ENCODE measurements around the gene ETNK1.
"Not testable (repeated sequence)": the region's sequence is repeated elsewhere in the genome, so short reads cannot be mapped to it uniquely, and the experiment has no call there.

ETNK1 gene

GRCh38 chr12:22692467-22692866 is 67.5 kb downstream of the ETNK1 start:
- DNase-seq = not testable (repeated sequence)

DNA sequence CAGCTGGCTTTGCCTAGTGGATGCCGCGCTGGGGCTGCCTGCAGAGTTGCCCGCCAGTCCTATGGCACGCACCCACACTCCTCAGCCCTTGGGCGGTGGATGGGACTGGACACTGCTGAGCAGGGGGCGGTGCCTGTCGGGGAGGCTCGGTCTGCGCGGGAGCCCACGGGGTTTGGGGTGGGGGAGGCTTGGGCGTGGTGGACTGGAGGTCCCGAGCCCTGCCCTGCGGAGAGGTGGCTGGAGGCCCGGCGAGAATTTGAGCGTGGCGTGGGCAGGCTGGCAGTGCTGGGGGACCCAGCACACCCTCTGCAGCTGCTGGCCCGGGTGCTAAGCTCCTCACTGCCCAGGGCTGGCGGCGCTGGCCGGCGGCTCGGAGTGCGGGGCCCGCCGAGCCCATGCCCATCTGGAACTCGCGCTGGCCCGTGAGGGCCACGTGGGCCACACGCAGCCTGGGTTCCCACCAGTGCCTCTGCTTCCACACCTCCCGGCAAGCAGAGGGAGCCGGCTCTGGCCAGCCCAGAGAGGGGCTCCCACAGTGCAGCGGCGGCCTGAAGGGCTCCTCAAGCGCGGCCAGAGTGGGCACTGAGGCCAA is 68.1 kb downstream of the ETNK1 start:
- DNase-seq = no peak

- no peak for DNase-seq
These were observed 73.6 kb downstream of the ETNK1 start for GRCh38 chr12:22698576-22698975.

DNA sequence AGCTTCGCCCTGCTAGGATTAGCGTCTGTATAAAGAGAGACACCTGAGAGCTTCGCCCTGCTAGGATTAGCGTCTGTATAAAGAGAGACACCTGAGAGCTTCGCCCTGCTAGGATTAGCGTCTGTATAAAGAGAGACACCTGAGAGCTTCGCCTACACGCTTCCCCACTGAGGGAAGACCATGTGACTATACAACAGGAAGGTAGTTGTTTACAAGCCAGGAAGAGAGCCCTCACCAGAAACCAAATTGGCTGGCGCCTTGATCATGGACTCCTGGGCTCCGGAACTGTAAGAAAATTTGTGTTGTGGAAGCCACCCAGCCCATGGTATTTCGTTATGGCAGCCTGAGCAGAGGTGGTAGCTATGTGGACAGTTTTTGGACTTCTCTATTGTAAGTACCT is 74.7 kb downstream of the ETNK1 start:
- DNase-seq = not testable (repeated sequence)

DNA sequence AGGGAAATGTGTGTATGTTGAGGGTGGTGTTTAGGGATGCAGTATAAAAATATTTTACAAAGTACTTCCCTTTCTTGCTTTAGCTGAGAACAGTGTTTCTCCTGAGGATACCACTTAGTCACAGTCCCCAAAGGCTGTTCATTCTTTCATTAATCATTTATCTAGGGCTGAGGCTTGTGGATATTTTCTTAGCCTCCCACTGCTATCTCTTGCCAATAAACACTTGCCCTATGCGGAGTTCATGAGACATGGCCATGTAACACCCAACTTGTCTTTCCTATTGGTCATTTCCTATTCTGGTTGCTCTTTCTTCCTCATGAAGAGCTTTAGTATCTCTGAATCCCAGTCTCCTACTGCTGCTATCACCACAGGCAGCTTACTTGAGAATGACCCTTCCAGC is 75.1 kb downstream of the ETNK1 start:
- DNase-seq = peak; percentile 8

DNA sequence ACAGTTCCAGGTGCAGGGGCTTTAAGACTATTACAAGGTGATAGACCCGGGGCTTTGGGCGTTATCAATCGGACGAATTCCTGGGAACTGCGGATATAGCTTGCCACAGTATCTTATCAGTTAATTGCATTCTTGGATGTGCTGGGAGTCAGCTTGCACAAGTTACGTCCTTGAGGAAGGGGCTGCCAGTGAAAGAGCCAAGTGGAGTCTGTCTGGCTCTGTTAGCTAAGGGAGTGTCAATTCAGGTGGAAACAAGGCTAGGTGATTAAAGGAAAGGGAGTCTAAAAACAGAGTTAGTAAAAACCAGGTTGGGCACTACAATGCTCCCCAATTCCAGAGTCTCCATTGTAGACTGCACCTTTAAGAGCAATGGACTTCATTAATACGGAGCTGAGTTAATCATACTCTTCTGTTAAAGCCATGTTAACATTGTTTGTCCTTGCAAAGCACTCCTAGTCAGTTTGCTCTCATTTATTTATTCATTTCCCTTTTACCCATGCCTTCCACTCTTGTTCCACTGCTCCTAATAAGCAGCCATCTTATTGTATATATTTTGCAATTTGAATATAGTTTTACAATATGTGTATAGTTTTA is 76.3 kb downstream of the ETNK1 start:
- DNase-seq = not testable (repeated sequence)

DNA sequence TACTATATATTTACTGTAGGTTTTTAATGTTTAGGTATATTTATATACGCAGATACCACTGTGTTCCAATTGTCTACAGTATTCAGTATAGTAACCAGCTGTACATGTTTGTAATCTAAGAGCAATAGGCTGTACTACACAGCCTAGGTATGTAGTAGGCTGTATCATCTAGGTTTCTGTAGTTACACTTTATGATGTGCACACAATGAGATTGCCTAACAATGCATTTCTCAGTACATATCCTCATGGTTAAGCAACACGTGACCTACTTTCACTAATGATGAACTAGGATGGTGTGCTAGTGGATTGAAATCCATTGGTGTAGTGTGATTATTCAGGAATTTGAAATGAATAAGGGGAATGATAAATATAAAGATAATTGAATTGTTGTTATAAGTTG is 77.7 kb downstream of the ETNK1 start:
- DNase-seq = no peak

- DNase-seq = peak; percentile 45
These were observed 84.3 kb downstream of the ETNK1 start for GRCh38 chr12:22709292-22709691.

DNA sequence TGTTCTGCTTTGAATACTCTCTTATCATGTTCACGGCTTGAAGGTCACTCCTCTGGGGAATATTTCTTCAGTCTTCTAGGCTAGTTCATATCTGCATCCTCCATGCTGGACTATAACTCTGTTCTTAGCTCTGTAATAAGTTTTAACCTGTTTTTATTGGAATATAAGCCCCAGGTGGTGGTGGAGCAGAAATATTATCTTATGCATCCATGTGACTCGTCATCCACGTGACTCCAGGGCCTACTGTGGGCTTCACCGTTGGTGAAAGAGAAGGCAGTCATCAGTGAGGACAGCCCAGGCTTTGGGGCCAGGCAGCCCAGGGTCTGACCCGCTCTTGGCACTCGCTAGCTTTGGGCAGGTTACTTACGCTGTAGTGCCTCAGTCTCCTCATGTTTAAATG is 87.1 kb downstream of the ETNK1 start:
- no peak for DNase-seq

DNA sequence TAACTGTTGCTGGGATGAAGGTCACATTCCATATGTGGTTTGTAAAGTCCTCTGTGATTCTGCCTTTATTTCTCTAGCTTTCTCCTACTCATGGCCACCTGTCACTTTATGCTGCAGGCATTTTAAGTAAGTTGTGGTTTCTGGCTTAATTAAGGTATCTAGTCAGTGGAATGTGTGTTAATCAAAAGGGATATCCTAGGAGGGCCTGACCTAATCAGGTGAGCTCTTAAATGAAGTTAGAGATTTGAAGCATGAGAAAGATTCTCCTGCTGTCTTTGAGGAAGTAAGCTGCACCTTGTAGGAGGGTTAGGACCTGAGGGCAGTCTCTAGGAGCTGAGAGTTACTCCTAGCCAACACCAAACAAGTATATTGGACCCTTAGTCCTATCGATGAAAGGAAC is 90.3 kb downstream of the ETNK1 start:
- no peak for DNase-seq

- no peak for DNase-seq
These were observed 94.8 kb downstream of the ETNK1 start for GRCh38 chr12:22719745-22720144.

GRCh38 chr12:22722081-22722480 is 97.1 kb downstream of the ETNK1 start:
- DNase-seq = no peak

DNA sequence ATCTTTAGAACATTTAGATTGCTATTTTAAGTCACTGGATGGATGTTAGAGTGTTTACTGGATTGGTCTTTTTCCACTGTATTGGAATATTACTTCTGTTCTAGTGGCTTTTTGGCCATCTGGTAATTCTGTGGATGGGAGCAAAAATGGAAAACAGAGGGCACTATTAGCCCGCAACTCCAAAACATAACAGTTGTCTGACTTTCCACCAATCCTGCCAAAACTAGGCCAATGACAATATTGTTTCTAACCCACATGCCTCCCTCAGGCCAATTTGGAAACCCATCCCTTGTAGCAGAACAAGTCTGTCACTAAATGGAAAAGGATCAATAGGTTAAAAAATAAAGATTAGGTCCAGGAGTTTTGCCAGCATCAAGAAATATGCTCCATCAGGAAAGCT is 97.8 kb downstream of the ETNK1 start:
- no peak for DNase-seq

GRCh38 chr12:22728987-22729386 is 104.0 kb downstream of the ETNK1 start:
- peak; percentile 22 for DNase-seq

- no peak for DNase-seq
These were observed 104.5 kb downstream of the ETNK1 start for GRCh38 chr12:22729431-22729956.

DNA sequence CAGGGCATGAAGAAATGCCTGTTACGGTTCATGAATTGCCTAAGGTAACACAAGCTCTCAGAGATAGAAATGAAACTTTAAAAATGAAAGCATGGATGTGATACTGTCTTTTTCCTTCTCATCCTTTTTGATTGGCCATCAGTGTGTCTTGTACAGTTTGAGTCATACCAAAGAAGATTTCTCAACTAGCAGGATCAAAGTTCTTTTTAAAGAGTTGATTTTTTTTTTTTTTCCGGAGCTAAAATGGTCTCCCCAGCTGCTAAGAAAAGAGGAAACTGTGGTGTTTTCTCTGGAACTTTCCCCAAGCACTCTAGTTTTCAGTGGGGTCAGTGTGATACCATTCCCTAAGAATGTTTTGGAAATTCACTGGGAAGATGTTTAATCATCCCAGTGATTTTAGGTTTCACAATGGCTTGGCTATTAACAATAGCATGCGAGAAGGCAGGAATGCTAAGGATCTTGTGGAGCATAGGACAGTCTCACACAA is 105.0 kb downstream of the ETNK1 start:
- no peak for DNase-seq

DNA sequence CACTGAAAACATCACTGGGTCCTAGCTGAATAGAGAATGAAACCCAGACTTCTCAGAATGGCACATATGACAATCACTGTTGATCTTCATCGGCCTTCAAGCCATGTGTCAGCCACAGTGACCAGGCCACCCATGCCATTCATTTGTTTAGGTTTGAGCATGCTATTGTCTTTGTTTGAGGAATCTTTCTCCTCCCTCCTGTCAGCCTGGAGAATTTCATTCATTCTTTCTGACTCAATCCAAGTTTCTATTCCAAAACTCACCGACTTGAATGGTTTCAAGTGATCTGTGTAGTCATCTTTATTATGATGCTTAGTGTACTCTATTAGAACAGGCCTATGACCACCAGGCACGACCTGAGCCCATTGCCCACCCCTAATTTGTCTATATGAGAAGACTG is 106.3 kb downstream of the ETNK1 start:
- DNase-seq = no peak

- DNase-seq = no peak
These were observed 108.8 kb downstream of the ETNK1 start for GRCh38 chr12:22733756-22734155.

- no peak for DNase-seq
These were observed 114.0 kb downstream of the ETNK1 start for GRCh38 chr12:22738945-22739344.

Measured in eye (tissue), 1 donor.